Heart left ventricle (tissue), 13 donors: ENCODE results near the gene PTPRE.

Experiments
- POLR2A ChIP-seq, 2 donors: fragments of 450-650 bp; IDR thresholded peaks; one replicate each; pipeline ENCODE4 v1.6.1; 2017; ENCODE audit warnings: antibody characterized with exemption in 2 of 2, mild to moderate bottlenecking in 2 of 2, moderate library complexity in 2 of 2
- TF ChIP-seq, protein P1 (sequence below), 12 donors: fragments of 200-600 bp; sonication (generic) in 4 of 12; IDR thresholded peaks; one replicate each; pipeline versions ENCODE4 v1.5.0 to v1.8.0; 2018 to 2022; ENCODE audit warnings: antibody characterized with exemption in 12 of 12, mild to moderate bottlenecking in 5 of 12
- donor health status: ischemic (EF 13 %, LVEDD 7.1; RV severe dilation, severe dysfunction).
- donor health status: DM: no; HTN: yes; CAD: no.
- donor health status: DM: no; HTN: no; CAD: no.
- donor health status: ischemic (EF 25% LVEDD 6.9; RV normal size, moderate dysfunction).
- donor health status: ischemic (EF 25% LVEDD 5.7; RV mildly dilated, moderate dysfunction).
- donor health status: ischemic (EF 35%, LVEDD 5.7; RV mildly dilated, moderate dysfunction).
- donor health status: nonischemic (EF 11% LVEDD 7.7; RV severe dilation, severe dysfunction).
- donor health status: DM: yes; HTN: yes; CAD: no.
- donor health status: PGD.
- donor health status: ischemic (EF 29% LVEDD 5.4; RV normal size, mild dysfunction).
- donor health status: nonischemic (EF 23%, LVEDD 6.1; RV moderate dilation, normal function).

DNA sequence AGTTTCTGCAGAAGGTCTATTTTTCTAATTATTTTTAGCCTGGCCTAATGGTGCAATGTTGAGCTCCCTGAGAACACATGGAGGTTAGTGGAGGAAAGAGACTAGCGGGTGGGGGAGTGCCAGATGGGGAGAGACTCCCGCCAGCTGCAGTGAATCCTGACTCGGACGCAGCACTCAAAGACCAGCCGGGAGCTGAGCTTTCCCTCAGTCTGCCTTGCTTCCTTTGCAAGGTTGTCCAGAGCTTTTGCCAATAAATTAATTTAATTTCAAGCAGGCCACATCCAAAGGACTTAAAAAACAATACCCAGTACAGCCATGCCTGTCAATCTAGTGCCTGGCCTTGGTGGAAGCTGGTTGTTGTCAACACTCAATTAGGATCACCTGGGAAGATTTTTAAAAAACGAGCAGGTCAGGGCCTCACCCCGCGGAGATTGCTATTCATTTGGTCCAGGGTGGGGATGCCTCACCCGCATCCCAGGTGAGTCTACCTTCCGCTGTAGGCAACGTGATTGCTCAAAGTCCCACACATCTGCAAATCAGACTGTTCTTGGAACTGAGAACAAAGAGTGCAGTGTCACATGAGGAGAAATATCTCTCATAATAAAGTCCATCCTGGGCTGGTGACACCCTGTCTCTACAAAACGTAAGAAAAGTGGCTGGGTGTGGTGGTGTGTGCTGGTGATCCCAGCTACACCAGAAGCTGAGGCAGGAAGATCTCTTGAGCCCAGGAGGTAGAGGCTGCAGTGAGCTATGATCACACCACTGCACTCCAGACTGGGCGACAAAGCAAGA is 18.2 kb upstream of the PTPRE start:
- TF ChIP-seq, protein P1, sequence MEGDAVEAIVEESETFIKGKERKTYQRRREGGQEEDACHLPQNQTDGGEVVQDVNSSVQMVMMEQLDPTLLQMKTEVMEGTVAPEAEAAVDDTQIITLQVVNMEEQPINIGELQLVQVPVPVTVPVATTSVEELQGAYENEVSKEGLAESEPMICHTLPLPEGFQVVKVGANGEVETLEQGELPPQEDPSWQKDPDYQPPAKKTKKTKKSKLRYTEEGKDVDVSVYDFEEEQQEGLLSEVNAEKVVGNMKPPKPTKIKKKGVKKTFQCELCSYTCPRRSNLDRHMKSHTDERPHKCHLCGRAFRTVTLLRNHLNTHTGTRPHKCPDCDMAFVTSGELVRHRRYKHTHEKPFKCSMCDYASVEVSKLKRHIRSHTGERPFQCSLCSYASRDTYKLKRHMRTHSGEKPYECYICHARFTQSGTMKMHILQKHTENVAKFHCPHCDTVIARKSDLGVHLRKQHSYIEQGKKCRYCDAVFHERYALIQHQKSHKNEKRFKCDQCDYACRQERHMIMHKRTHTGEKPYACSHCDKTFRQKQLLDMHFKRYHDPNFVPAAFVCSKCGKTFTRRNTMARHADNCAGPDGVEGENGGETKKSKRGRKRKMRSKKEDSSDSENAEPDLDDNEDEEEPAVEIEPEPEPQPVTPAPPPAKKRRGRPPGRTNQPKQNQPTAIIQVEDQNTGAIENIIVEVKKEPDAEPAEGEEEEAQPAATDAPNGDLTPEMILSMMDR (IDR thresholded peaks at IDR 0.05) = no peak
- no peak for TF ChIP-seq POLR2A (IDR thresholded peaks at IDR 0.05)
